ENCODE data around the gene ST7.

GRCh38 chr7:117163101-117163500 lies 209.8 kb downstream of the ST7 start:
- no peak for TF ChIP-seq ZFX (IDR thresholded peaks at IDR 0.05; ENCODE audit: borderline replicate concordance)
- no peak for TF ChIP-seq CTCF (IDR thresholded peaks at IDR 0.05)

Measured in 22Rv1 (cell line).